Activated CD4-positive, alpha-beta T cell treated with anti-CD3 and anti-CD28 coated beads, Interleukin-2, amount 10 ng/mL, durations not matched to agents 24 days and 14 days (primary cell): ENCODE data around the gene ZNF780A. TPM values are rescaled to one million over a fixed set of nuclear protein-coding genes. Genes with fewer than 3 reads are reported as not detected.
"Not testable (repeated sequence)": the region's sequence is repeated elsewhere in the genome, so short reads cannot be mapped to it uniquely, and the experiment has no call there.

Source experiments
- DNase-seq: peaks from one replicate; pipeline ENCODE4 v3.0.0; 2022
- H3K27ac Mint-ChIP-seq: one replicate; pipeline ENCODE4 v1.8.0; 2022; ENCODE audit warnings: mild to moderate bottlenecking, mixed read lengths
- H3K27me3 Mint-ChIP-seq: one replicate; pipeline ENCODE4 v1.8.0; 2022; ENCODE audit warnings: mixed read lengths
- H3K36me3 Mint-ChIP-seq: one replicate; pipeline ENCODE4 v1.8.0; 2022; ENCODE audit warnings: low read depth, mild to moderate bottlenecking, mixed read lengths
- H3K4me1 Mint-ChIP-seq: one replicate; pipeline ENCODE4 v1.8.0; 2021; ENCODE audit warnings: mixed read lengths
- H3K4me3 Mint-ChIP-seq: one replicate; pipeline ENCODE4 v1.8.0; 2022; ENCODE audit warnings: mild to moderate bottlenecking, moderate library complexity, mixed read lengths
- H3K9me3 Mint-ChIP-seq: one replicate; pipeline ENCODE4 v1.8.0; 2021; ENCODE audit warnings: mixed read lengths
- intact Hi-C: fragments of 100-400 bp; cut with micrococcal nuclease; formaldehyde crosslinking; loops from one replicate; pipeline ENCODE4 v1.15.1; 2023
- total RNA-seq: library from RNA; stranded (reverse); gene quantifications from 2 replicates; pipeline ENCODE4 v1.2.3, GENCODE V29; 2022

Gene ZNF780A
- total RNA-seq, 1 donor from 2014 or later, result 14.7 TPM

DNA sequence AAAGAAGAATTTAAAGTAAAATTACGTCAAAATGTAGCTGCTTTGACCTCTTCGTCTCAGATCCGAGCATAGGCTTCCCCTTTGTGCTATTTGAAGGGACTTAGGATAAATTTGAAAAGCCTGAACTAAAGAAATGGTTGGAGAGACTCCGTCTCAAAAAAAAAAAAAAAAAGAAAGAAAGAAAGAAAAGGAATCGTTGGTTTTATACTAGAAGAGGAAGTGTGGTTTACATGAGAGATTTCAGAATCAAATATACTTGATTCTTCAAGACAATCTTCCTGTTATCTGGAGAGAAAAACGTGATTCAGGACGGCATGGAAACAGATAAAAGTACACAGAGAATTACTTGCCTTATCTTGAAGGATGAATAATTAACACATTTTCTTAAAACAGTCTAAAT, 34.2 kb downstream of the ZNF780A start:
- Mint-ChIP-seq H3K4me1 (peaks cover 35% of the 10 kb centered on the region), H3K27me3 (peaks cover 6% of the 10 kb centered on the region), H3K9me3 (peaks cover 34% of the 10 kb centered on the region), H3K36me3 (peaks cover 33% of the 10 kb centered on the region), H3K4me3 (peak overlapping the region; percentile 100), H3K27ac (peak overlapping the region; percentile 98)
- intact Hi-C loops, result loop anchor here (2.0 to 5.0 kb wide), 3 partner anchors 36 to 86 kb away; partner anchors contain the start of genes PSMC4, ZNF546 and ZNF780A
- no peak for DNase-seq

DNA sequence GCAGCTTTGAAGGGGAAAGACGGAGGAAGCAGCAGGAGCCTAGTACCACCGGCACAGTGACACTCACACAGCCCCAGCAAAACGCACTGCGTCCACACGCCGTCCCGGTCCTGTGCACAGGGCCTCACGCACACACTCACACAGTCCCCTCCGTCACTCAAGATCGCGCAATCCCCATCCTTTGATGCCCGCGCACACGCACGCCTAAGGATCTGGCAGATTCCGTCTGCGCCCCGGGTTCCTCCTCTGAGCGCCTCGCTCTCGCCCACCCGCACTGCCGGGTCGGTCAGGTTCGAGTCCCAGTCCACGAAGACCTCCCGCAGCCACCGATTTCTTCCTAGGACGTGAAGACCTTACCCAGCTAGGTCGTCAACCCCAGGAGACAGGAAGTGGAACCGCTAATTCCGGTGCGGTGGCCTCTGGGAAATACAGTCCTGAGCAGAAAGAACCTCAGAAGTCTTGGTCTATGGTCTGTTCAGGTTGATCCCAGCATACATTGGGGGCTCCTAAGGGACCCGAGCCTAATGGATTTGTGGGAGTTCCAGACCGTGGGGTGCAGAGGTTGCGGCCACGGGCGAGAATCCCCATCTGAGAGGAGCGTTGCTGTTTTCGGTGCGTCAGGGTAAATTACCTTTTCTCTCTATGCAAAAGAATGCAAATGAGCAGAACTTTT, 34.8 kb downstream of the ZNF780A start, which contains the start of gene ZNF780B:
Gene ZNF780B, minus strand, starts transcription at position 400 of the 673 bp plus-strand sequence. CDS start 5,899 bp downstream, outside the sequence.
- peaks cover 36% of the 10 kb centered on the region for H3K36me3 Mint-ChIP-seq
- peaks cover 32% of the 10 kb centered on the region for H3K9me3 Mint-ChIP-seq
- peak within 1 kb of the TSS; percentile 98 for H3K27ac Mint-ChIP-seq
- H3K4me1 Mint-ChIP-seq, result peaks cover 35% of the 10 kb centered on the region
- DNase-seq, result peak; percentile 92
- H3K4me3 Mint-ChIP-seq, result peak within 1 kb of the TSS; percentile 100
- H3K27me3 Mint-ChIP-seq, result peaks cover 6% of the 10 kb centered on the region
- intact Hi-C loops, result loop anchor here (2.0 to 5.0 kb wide), 3 partner anchors 36 to 85 kb away; partner anchors contain the start of genes PSMC4, ZNF546 and ZNF780A

DNA sequence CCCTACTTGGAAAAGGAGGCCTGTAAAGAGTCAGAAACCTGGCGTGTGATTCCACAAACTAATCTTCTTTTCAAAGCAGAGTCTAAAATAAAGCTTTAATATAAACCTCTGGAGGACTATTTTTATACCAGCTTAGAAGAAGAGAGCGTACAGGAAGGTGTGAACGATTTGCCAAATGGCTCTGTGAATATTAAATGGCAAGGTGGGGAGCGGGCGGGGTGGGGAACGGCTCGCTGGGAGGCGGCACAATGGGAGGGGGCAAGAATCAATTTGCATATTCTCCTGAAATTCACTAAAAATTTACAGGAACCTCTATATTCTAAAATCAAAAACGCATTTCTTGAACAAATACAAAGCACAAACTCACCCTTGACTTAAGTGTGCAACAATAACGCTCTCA, 35.7 kb downstream of the ZNF780A start:
- Mint-ChIP-seq H3K27ac (no peak overlapping the region), H3K4me3 (peak overlapping the region; percentile 100), H3K27me3 (peaks cover 6% of the 10 kb centered on the region), H3K9me3 (peaks cover 33% of the 10 kb centered on the region), H3K36me3 (peaks cover 42% of the 10 kb centered on the region), H3K4me1 (peaks cover 35% of the 10 kb centered on the region)
- DNase-seq, result no peak
- intact Hi-C loops, result loop anchor here (5.0 kb wide), 2 partner anchors 37 to 58 kb away; partner anchors contain the start of genes ZNF546 and ZNF780A

DNA sequence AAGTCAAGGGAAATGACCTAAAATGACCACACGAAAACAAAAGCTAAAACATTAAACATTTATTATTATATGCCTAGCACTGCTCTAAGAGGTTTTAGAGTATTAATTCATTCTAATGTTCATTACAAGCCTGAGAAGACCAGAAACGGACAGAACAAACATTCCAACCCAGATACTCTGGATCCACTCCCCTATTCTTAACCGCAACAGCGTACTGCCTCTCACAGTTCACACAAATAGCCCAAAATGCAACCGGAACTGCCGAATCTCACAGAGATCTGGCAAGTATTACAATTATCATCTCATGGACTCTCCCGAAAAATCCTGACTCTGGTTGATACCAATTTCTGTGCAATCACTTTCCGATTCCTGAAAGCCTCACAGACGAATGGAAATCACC, 36.1 kb downstream of the ZNF780A start:
- Mint-ChIP-seq H3K27me3 (peaks cover 5% of the 10 kb centered on the region), H3K4me1 (peaks cover 35% of the 10 kb centered on the region), H3K4me3 (peak overlapping the region; percentile 100), H3K9me3 (peaks cover 31% of the 10 kb centered on the region), H3K27ac (no peak overlapping the region), H3K36me3 (peaks cover 45% of the 10 kb centered on the region)
- intact Hi-C loops, result loop anchor here (5.0 kb wide), 2 partner anchors 38 to 57 kb away; partner anchors contain the start of genes ZNF546 and ZNF780A
- no peak for DNase-seq

DNA sequence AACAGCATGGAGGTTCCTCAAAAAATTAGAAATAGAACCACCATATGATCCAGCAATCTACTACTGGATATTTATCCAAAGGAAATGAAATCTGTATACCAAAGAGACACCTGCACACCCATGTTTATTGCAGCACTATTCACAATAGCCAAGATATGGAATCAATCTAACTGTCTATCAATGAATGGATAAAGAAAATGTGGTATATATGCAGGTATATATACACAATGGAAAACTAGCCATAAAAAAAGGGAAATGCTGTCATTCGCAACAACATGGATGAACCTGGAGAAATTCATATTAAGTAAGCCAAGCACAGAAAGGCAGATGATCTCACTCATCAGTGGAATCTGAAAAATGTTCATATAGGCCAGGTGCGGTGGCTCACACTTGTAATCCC, 37.3 kb downstream of the ZNF780A start:
- Mint-ChIP-seq H3K4me3 (peak overlapping the region; percentile 45), H3K4me1 (peaks cover 35% of the 10 kb centered on the region), H3K36me3 (peaks cover 50% of the 10 kb centered on the region), H3K27ac (no peak overlapping the region), H3K27me3 (peaks cover 4% of the 10 kb centered on the region), H3K9me3 (peaks cover 31% of the 10 kb centered on the region)
- no peak for DNase-seq
- intact Hi-C loops, result no loop called here

DNA sequence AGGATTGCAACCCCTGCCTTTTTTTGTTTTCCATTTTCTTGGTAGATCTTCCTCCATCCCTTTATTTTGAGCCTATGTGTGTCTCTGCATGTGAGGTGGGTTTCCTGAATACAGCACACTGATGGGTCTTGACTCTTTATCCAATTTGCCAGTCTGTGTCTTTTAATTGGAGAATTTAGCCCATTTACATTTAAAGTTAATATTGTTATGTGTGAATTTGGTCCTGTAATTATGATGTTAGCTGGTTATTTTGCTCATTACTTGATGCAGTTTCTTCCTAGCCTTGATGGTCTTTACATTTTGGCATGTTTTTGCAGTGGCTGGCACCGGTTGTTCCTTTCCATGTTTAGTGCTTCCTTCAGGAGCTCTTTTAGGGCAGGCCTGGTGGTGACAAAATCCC, 49.0 kb downstream of the ZNF780A start:
- Mint-ChIP-seq H3K36me3 (peaks cover 51% of the 10 kb centered on the region), H3K9me3 (peaks cover 26% of the 10 kb centered on the region)
- H3K4me1 Mint-ChIP-seq, intact Hi-C loops, H3K4me3 Mint-ChIP-seq, H3K27me3 Mint-ChIP-seq, DNase-seq, H3K27ac Mint-ChIP-seq: not testable (repeated sequence)

DNA sequence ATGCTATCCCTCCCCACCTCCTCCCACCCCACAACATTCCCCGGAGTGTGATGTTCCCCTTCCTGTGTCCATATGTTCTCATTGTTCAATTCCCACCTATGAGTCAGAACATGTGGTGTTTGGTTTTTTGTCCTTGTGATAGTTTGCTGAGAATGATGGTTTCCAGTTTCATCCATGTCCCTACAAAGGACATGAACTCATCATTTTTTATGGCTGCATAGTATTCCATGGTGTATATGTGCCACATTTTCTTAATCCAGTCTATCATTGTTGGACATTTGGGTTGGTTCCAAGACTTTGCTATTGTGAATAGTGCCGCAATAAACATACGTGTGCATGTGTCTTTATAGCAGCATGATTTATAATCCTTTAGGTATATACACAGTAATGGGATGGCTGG, 52.7 kb downstream of the ZNF780A start:
- H3K27me3 Mint-ChIP-seq, intact Hi-C loops, H3K27ac Mint-ChIP-seq, H3K4me1 Mint-ChIP-seq, DNase-seq, H3K4me3 Mint-ChIP-seq: not testable (repeated sequence)
- Mint-ChIP-seq H3K36me3 (peaks cover 42% of the 10 kb centered on the region), H3K9me3 (peaks cover 13% of the 10 kb centered on the region)

DNA sequence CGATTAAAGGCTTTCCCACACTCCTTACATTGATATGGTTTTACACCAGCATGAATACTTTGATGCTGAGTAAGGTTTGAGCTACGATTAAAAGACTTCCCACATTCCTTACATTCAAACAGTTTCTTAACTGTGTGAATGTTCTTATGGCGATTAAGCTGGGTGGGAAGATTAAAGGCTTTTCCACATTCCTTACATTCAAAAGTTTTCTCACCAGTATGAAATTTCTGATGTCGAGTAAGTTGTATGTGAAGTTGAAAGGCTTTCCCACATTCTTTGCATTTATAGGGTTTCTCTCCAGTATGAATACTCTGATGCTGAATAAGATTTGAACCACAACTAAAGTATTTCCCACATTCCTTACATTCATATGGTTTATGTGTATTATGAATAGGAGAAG, 54.7 kb downstream of the ZNF780A start:
- Mint-ChIP-seq H3K4me3 (no peak overlapping the region), H3K27me3 (no peaks in the 10 kb centered on the region), H3K4me1 (no peaks in the 10 kb centered on the region), H3K27ac (no peak overlapping the region), H3K9me3 (peaks cover 22% of the 10 kb centered on the region), H3K36me3 (peaks cover 46% of the 10 kb centered on the region)
- intact Hi-C loops, result no loop called here
- DNase-seq, result no peak

DNA sequence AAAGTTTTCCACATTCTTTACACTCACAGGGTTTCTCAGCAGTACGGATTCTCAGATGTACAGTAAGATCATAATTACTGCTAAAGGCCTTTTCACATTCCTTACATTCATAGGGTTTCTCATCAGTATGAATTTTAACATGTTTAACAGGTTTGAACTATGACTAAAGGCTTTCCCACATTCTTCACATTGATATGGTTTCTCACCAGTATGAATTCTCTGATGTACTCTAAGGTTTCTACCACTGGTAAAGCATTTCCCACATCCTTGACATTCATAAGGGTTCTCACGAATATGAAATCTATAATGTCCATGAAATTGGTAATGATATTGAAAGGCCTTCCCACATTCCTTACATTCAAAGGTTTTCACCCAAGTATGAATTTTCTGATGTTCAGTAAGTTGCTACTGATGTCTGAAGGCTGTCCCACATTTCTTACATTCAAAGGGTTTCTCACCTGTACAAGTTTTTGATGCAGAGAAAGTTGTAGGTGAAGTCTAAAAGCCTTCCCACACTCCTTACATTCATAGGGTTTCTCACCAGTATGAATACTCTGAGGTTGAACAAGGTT, 56.7 kb downstream of the ZNF780A start:
- Mint-ChIP-seq H3K27ac (no peak overlapping the region), H3K9me3 (peaks cover 25% of the 10 kb centered on the region), H3K4me3 (no peak overlapping the region), H3K36me3 (peaks cover 50% of the 10 kb centered on the region), H3K4me1 (no peaks in the 10 kb centered on the region), H3K27me3 (no peaks in the 10 kb centered on the region)
- DNase-seq, result no peak
- intact Hi-C loops, result no loop called here

DNA sequence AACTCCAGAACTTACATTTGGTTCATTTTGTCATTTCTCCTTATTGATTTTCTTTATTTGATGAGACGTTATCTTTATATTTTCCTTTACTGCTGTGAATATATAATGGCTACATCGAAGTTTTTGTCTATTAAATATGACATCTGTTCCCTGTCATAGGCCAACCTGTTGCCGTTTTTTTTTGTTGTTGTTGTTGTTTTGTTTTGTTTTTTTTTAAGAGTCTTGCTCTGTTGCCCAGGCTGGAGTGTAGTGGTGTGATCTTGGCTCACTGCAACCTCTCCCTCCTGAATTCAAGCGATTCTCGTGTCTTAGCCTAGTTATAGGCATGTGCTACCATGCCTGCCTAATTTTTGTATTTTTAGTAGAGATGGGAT, 64.2 kb downstream of the ZNF780A start:
- H3K27me3 Mint-ChIP-seq, result no peaks in the 10 kb centered on the region
- peaks cover 24% of the 10 kb centered on the region for H3K36me3 Mint-ChIP-seq
- DNase-seq, result no peak
- H3K27ac Mint-ChIP-seq, result no peak overlapping the region
- peaks cover 35% of the 10 kb centered on the region for H3K9me3 Mint-ChIP-seq
- H3K4me3 Mint-ChIP-seq, result no peak overlapping the region
- H3K4me1 Mint-ChIP-seq, result no peaks in the 10 kb centered on the region
- intact Hi-C loops, result no loop called here

DNA sequence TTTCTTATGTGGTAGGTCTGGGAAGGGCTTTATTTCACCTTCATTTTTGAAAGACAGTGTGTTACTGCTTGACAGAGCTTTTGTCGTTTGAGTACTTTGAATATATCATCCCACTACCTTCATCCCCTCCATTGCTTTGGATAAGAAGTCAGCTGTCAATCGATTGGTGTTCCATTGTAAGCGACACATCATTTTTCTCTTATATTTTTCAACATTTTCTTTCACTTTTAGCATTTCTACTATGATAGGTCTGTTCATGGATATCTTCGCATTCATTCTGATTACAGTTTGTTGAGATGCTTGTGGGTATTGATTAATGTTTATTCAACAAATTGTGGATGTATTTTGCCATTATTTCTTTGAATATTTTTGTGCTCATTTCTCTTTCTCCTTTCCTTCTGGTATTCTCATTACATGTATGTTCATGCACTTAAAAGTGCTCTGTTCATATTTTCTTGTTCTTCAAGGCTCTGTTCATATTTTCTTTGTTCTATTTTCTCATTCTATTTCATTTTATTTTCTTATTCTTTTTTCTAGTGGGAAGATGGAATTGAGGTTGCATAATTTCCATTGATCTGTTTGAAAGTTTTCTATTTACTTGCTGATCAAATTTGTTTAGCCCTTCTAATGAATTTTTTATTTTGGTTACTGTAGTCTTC, 64.7 kb downstream of the ZNF780A start:
- H3K27me3 Mint-ChIP-seq, result no peaks in the 10 kb centered on the region
- H3K4me3 Mint-ChIP-seq, result no peak overlapping the region
- H3K36me3 Mint-ChIP-seq, result peaks cover 23% of the 10 kb centered on the region
- H3K27ac Mint-ChIP-seq, result no peak overlapping the region
- intact Hi-C loops, result no loop called here
- peaks cover 35% of the 10 kb centered on the region for H3K9me3 Mint-ChIP-seq
- H3K4me1 Mint-ChIP-seq, result no peaks in the 10 kb centered on the region
- DNase-seq, result no peak

DNA sequence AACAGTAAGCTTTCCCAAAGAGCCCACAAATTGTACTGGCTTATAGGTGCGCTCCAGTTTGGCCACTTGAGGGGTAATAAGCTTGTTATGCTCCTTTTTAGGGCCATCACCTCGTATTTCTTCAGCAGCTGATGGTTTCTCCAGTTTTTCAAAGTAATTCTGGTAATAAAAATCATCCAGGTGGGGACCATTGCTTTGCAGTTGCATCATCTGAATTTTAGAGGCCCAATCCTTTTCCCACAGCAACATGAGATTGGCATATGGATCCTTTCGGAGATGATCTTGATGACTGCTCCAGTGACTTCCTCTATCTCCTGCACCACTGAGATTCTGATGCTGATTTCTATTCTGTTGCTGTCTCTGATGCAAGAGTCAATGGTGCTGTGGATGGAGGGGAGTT, 66.8 kb downstream of the ZNF780A start:
- Mint-ChIP-seq H3K4me1 (no peaks in the 10 kb centered on the region), H3K4me3 (no peak overlapping the region), H3K9me3 (peaks cover 42% of the 10 kb centered on the region), H3K27me3 (no peaks in the 10 kb centered on the region), H3K36me3 (peaks cover 16% of the 10 kb centered on the region), H3K27ac (no peak overlapping the region)
- intact Hi-C loops, result no loop called here
- no peak for DNase-seq
